ENCODE measurements around the gene FOXB2. TPM values are rescaled to one million over a fixed set of nuclear protein-coding genes. Genes with fewer than 3 reads are reported as not detected.

Gene FOXB2
- total RNA-seq, 2 donors from 2014 or later, result not detected

DNA sequence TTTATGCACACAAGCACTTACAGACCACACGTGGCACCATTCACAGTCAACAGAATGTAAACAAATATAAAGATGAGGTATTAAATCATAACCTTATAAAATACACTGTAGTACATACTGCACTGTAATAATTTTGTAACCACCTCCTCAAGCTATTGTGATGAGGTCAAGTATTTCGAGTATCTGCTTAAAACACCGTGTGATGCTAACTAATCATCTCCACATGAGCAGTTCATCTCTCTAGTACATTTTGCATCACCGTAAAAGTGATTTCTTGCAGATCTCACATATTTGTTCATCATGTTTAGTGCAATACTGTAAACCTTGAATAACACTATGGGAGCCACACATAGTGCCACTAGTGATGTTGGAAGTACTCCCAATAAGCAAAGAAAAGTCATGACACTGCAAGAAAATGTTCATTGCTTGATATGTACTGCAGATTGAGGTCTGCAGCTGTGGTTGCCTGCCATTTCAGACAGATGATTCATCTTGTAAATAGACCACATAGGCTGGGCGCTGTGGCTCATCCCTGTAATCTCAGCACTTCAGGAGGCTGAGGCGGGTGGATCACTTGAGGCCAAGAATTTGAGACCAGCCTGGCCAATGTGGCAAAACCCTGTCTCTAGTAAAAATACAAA, 44.3 kb downstream of the FOXB2 start:
- H3K4me3 ChIP-seq (ENCODE audit: low read length), result no peak overlapping the region
- H3K36me3 Mint-ChIP-seq (ENCODE audit: low read depth), result no peaks in the 10 kb centered on the region
- no peaks in the 10 kb centered on the region for H3K9me3 ChIP-seq (ENCODE audit: control insufficient read depth, low read length)
- no peak overlapping the region for H3K4me3 Mint-ChIP-seq
- H3K36me3 ChIP-seq (ENCODE audit: control insufficient read depth, insufficient read depth, low read length), result no peaks in the 10 kb centered on the region
- H3K4me1 ChIP-seq (ENCODE audit: control insufficient read depth, insufficient read depth, low read length), result no peaks in the 10 kb centered on the region
- TF ChIP-seq, protein P1, sequence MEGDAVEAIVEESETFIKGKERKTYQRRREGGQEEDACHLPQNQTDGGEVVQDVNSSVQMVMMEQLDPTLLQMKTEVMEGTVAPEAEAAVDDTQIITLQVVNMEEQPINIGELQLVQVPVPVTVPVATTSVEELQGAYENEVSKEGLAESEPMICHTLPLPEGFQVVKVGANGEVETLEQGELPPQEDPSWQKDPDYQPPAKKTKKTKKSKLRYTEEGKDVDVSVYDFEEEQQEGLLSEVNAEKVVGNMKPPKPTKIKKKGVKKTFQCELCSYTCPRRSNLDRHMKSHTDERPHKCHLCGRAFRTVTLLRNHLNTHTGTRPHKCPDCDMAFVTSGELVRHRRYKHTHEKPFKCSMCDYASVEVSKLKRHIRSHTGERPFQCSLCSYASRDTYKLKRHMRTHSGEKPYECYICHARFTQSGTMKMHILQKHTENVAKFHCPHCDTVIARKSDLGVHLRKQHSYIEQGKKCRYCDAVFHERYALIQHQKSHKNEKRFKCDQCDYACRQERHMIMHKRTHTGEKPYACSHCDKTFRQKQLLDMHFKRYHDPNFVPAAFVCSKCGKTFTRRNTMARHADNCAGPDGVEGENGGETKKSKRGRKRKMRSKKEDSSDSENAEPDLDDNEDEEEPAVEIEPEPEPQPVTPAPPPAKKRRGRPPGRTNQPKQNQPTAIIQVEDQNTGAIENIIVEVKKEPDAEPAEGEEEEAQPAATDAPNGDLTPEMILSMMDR (conservative IDR thresholded peaks at IDR 0.05), result no peak
- no peak overlapping the region for H3K9ac ChIP-seq (ENCODE audit: extremely low read depth, low read length, poor library complexity, severe bottlenecking)
- no peaks in the 10 kb centered on the region for H3K4me1 Mint-ChIP-seq
- no peak for DNase-seq
- H3K27ac Mint-ChIP-seq, result no peak overlapping the region
- no peak overlapping the region for H3K27ac ChIP-seq (ENCODE audit: low read depth, low read length)
- 91 to 92% methylated on average over 5 to 6 of the region's 6 CpGs for WGBS, 2 experiments (ENCODE audit: insufficient coverage in 1 of 2, insufficient read length in 1 of 2)
- no peaks in the 10 kb centered on the region for H3K27me3 ChIP-seq (ENCODE audit: control insufficient read depth, insufficient read depth, low read length, poor library complexity, severe bottlenecking)
- H3K9me3 Mint-ChIP-seq, result peaks cover 20% of the 10 kb centered on the region
- H3K27me3 Mint-ChIP-seq (ENCODE audit: insufficient read depth), result no peaks in the 10 kb centered on the region

GRCh38 chr9:77066388-77066787, 46.9 kb downstream of the FOXB2 start:
- Histone ChIP-seq H3K9ac (ENCODE audit: extremely low read depth, low read length, poor library complexity, severe bottlenecking) (no peak overlapping the region), H3K9me3 (ENCODE audit: control insufficient read depth, low read length) (no peaks in the 10 kb centered on the region), H3K4me1 (ENCODE audit: control insufficient read depth, insufficient read depth, low read length) (no peaks in the 10 kb centered on the region), H3K4me3 (ENCODE audit: low read length) (no peak overlapping the region), H3K27me3 (ENCODE audit: control insufficient read depth, insufficient read depth, low read length, poor library complexity, severe bottlenecking) (no peaks in the 10 kb centered on the region), H3K27ac (ENCODE audit: low read depth, low read length) (no peak overlapping the region), H3K36me3 (ENCODE audit: control insufficient read depth, insufficient read depth, low read length) (no peaks in the 10 kb centered on the region)
- 57% methylated on average over 1 of the region's 1 CpG; no CpG with 5 or more reads in 1 of the 2 experiments for WGBS, 2 experiments (ENCODE audit: insufficient coverage in 1 of 2, insufficient read length in 1 of 2)
- no peak for DNase-seq
- Mint-ChIP-seq H3K9me3 (peaks cover 13% of the 10 kb centered on the region), H3K4me3 (no peak overlapping the region), H3K27ac (no peak overlapping the region), H3K36me3 (ENCODE audit: low read depth) (no peaks in the 10 kb centered on the region), H3K4me1 (peaks cover 10% of the 10 kb centered on the region), H3K27me3 (ENCODE audit: insufficient read depth) (no peaks in the 10 kb centered on the region)
- TF ChIP-seq, protein P1 (conservative IDR thresholded peaks at IDR 0.05), result no peak

Other genes starting within 250 kb of the FOXB2 start
- 1 to 10 TPM; 4.1 to 6.8 TPM for gene PRUNE2, start 113.5 kb upstream of the FOXB2 start, total RNA-seq
- gene VPS13A, start 157.9 kb downstream of the FOXB2 start, total RNA-seq, result 10 to 100 TPM; 37.2 to 41.6 TPM

All from endodermal cell (in vitro differentiated cells).